ENCODE results near the gene SERHL2.
"Not testable (repeated sequence)": the region's sequence is repeated elsewhere in the genome, so short reads cannot be mapped to it uniquely, and the experiment has no call there.

SERHL2 gene

DNA sequence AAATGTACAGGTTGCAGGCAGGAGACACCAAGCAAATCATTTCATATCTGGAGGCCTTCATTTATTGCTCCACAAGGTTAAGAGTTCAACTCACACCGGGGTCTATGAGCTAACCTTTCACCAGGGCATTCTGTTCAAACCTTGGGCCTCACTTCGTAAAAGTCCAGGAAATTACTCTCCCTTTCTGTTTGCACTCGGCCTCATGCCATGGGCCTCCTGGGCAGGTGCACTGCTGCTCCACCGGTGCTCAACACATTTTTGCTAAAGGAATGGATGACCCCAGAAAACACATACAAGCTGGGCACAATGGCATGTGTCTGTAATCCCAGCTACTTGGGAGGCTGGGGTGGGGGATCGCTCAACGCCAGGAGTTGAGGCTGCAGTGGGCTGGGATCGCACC is 17.6 kb upstream of the SERHL2 start:
- no peak for DNase-seq (ENCODE audit: low read depth)

DNA sequence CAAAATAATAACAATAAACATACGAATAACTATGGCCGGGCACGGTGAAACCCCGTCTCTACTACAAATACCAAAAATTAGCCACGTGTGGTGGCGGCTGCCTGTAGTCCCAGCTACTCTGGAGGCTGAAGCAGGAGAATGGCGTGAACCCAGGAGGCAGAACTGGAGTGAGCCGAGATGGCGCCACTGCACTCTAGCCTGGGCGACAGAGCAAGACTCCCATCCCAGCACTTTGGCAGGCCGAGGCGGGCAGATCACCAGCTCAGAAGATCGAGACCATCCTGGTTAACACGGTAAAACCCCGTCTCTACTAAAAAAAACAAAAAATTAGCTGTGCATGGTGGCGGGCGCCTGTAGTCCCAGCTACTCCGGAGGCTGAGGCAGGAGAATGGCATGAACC is 17.1 kb upstream of the SERHL2 start:
- not testable (repeated sequence) for DNase-seq (ENCODE audit: low read depth)

DNA sequence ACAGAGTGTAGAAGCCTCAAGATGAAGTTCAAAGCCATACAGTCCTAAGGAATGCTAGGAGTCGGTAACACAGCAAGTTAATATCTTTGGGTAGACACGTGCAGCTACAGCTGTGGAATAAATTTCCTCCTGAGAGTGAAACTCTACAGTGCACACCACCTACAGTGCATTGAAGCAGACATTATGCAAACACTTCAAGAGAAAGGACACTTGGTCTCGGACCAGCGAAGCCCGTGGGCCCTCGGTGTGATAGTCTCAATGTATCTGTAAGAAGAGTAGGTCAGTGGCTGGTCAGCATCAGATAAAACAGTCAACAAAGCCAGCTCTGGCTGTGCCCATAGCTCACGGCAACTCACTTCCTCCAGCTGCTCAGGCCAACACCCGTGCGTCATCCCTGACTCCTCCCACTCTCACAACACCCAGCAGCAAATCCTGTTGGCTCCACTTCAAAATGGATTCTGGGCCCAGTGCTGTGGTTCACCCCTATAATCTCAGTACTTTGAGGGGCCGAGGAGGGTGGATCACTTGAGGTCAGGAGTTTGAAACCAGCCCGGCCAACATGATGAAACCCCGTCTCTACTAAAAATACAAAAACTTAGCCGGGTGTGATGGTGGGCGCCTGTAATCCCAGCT is 16.4 kb upstream of the SERHL2 start:
- peak; percentile 75 for DNase-seq (ENCODE audit: low read depth)

DNA sequence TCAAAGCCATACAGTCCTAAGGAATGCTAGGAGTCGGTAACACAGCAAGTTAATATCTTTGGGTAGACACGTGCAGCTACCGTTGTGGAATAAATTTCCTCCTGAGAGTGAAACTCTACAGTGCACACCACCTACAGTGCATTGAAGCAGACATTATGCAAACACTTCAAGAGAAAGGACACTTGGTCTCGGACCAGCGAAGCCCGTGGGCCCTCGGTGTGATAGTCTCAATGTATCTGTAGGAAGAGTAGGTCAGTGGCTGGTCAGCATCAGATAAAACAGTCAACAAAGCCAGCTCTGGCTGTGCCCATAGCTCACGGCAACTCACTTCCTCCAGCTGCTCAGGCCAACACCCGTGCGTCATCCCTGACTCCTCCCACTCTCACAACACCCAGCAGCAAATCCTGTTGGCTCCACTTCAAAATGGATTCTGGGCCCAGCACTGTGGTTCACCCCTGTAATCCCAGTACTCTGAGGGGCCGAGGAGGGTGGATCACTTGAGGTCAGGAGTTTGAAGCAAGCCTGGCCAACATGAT is 14.5 kb upstream of the SERHL2 start:
- peak; percentile 95 for DNase-seq (ENCODE audit: low read depth)

DNA sequence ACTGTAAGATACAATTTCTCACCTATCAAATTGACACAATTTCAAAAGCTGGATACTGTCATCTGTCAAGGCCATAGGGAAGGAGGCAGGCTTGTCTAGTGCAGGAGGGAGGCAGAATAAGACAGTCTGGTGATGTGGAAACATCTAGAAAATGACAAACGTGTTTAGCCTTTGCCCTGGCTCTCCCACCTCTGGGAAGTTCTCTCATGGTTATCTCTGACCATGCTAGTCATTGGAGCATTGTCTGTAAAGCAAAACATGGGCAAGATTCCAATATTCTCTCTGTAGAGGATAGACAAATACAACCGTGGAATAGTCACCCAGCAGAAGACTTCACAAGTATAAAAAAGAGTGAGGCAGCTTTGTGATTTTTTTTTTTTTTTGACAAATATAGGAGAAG is 9.1 kb upstream of the SERHL2 start:
- peak; percentile 99 for DNase-seq (ENCODE audit: low read depth)

DNA sequence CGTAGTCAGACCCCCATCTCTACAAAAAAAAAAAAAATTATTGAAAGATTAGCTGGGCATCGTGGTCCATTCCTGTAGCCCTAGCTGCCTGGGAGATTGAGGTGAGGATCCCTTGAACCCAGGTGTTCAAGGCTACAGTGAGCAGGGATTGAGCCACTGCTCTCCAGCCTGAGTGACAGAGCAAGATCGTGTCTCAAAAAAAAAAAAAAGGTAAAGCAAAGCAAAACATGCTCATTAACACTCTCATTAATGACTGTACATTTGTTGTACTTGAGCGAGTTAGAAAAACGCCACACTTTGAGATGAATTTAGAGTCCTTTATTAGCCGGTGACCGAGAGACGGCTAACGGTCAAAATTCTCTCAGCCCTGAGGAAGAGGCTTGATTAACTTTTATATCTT is 6.2 kb upstream of the SERHL2 start:
- no peak for DNase-seq (ENCODE audit: low read depth)

DNA sequence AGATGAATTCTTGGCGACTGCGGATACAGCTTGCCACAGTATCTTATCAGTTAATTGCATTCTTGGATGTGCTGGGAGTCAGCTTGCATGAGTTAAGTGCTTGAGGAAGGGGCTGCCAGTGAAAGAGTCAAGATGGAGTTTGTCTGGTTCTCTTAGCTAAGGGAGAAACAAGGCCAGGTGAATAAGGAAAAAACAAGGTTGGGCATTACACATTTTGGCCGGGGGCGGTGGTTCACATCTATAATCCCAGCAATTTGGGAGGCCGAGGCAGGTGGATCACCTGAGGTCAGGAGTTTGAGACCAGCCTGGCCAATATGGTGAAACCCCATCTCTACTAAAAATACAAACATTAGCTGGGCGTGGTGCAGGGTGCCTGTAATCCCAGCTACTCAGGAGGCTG is 5.6 kb upstream of the SERHL2 start:
- not testable (repeated sequence) for DNase-seq (ENCODE audit: low read depth)

DNA sequence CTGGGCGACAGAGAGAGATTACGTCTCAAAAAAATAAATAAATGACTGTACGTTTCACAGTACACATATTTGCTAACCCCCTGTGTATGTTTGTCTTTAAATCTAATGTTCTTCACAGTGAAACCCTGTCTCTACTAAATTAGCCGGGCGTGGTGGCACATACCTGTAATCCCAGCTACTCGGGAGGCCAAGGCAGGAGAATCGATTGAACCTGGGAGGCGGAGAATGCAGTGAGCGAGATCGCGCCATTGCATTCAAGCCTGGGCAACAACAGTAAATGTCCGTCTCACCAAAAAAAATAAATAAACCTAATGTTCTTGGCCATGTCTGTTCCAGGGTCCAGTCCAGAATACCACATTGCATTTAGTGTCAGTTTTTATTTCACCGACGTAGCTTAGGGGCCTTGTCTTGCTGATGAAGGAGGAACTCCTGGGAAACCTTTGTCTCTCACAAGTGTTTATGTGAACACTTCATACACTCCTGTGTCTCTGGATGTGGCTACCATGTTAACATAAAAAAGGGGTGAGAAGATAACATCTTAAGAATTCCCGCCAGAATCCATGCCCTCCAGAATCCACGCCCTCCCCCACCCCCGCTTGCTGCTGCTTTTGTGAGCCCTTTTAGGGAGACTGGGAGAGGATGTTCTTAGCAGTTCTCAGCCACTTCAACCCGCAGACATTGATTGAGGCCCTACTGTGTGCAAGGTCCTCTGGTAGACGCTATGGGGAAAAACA is 5.0 kb upstream of the SERHL2 start:
- no peak for DNase-seq (ENCODE audit: low read depth)

DNA sequence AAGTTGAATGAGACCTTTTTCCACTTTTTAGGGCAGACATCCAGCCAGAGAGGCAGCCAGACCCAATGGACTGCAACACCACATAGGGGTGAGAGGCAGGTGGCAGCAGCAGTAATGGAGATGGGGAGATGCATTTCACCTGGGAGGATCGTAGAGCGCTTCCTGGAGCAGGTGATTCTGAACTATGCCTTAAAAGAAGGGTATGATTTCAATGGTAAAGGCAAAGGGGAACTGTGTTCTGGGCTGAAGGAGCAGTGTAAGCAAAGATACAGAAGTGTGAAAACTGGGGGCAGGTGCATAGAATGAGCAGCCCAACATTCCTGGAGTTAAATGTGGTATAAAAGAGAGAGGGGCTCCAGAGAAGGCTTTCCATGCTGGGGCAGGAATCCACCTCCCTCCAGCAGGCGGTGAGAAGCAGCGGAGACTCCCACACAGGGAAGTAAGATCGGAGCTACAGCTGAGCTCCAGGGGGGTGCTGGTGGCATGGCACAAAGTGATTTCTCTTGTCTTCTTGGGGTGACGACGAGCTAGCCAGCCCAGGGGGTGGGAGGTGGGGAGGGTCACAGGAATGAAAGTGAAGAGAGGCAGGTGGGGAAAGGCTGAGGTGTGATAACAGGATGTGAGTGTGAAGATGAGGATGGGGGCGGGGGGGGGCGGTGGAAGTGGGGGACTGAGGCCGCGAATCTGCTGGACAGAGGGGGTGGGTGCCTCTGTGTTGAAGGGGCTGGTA is 4.3 kb upstream of the SERHL2 start:
- DNase-seq (ENCODE audit: low read depth), result no peak

DNA sequence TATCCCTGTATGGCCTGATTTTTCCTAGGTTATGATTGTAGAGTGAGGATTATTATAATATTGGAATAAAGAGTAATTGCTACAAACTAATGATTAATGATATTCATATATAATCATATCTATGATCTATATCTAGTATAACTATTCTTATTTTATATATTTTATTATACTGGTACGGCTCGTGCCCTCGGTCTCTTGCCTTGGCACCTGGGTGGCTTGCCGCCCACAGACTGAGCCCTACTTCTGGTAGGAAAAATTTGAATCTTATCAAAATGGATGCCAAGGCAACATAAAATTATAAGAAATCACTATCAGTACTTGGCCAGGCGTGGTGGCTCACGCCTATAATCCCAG is 1.5 kb upstream of the SERHL2 start:
- not testable (repeated sequence) for DNase-seq (ENCODE audit: low read depth)

DNA sequence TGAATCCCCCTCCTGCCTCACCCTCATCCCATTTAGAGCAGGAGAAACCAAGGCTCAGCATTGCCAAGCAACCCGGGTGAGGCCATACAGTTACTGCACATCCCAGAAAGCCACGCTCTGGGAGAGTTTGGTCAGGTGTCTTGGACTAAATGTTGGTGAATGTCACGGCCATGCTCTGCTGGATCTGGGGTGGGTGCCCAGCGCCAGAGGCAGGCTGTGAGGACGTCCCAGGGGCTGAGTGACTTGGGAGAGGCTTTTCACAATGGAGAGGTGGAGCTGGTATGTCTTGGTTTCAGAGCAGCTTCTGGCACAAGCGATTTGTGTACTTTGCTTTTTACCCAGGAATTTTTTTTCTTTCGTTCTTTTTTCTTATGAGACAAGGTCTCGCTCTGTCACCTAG is 6.6 kb downstream of the SERHL2 start:
- no peak for DNase-seq (ENCODE audit: low read depth)

DNA sequence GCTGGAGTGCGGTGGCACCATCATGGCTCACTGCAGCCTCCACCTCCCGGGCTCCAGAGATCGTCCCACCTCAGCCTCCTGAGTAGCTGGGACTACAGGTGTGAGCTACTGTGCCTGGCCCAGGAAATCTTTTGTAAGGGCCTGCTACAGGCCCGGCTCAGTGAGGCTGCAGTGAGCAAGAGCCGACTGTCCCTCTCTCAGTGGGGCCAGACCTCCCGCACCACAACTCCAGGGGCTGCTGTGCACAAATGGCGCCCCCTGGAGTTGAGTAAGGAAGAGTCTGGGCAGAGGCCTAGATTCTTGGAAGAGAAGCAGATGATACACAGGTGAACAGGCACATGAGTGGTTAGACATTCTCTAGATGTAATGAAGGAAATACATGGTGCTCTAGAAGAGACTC is 7.0 kb downstream of the SERHL2 start:
- DNase-seq (ENCODE audit: low read depth), result no peak

DNA sequence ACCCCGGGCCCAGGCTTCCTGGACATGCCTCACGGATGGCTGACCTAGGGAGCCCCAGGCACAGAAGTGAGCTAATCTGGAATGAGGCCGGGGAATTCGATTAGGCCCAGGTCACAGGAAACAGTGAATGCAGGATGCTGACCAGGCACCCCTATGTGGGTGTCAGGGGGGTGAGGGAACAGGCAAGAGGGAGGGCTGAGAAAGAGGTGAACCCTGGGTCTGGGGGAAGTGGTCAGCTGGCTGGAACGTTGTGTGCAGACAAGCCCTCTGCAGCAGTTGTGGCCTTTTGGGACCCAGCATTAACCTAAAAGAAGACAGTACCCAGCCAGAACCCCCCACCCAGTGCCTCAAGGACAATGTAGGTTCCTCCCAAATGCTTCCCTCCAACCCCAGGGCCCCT is 8.1 kb downstream of the SERHL2 start:
- DNase-seq (ENCODE audit: low read depth), result no peak

DNA sequence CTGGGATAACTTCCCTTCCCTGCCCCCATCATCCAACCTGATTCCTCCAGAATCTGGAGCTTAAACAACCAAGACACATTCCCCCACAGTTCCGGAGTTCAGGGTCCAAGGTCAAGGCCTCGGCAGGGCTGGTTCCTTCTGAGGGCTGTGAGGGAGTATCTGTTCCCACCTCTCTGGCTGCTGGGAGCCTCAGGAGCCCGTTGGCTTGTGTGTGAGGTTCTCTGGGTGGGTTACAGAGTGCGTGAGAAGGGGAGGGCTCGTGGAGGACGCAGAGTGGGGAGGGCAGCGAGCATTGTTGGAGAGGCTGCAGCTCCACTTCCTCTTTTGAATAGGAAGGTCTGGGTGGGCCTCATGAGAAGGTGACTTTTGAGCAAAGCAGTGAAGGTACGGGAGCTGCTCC is 8.5 kb downstream of the SERHL2 start:
- peak; percentile 31 for DNase-seq (ENCODE audit: low read depth)

DNA sequence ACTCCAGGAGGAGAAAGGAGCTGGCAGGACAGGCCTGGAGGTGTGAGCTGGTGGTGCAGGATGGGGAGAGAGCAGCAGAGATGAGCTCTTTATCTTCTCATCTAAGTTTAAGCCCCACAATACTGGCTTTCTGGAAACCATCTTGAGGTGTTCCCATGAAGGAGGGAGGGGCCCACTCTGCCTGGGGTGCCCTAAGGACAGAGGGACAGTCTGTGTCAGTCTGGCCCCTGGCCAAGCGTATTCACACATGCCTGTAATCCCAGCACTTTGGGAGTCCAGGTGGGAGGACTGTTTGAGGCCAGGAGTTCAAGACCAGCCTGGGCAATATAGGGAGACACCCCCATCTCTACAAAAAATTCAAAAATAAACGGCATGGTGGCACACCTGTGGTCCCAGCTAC is 8.9 kb downstream of the SERHL2 start:
- no peak for DNase-seq (ENCODE audit: low read depth)

DNA sequence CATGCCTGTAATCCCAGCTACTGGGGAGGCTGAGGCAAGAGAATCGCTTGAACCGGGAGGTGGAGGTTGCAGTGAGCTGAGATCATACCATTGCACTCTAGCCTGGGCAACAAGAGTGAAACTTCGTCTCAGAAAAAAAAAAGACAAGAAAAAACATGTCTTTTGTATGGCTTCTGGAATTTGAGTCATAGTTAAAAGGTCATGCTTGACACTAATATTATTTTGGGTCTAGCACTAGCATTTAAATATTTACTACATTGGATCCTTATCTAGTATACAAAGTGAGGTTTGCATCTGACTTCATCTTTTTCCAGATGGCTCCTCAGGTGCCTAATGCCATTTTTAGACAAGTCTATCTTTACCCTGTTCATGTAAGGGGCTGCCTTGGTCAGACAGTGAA is 10.2 kb downstream of the SERHL2 start:
- not testable (repeated sequence) for DNase-seq (ENCODE audit: low read depth)

DNA sequence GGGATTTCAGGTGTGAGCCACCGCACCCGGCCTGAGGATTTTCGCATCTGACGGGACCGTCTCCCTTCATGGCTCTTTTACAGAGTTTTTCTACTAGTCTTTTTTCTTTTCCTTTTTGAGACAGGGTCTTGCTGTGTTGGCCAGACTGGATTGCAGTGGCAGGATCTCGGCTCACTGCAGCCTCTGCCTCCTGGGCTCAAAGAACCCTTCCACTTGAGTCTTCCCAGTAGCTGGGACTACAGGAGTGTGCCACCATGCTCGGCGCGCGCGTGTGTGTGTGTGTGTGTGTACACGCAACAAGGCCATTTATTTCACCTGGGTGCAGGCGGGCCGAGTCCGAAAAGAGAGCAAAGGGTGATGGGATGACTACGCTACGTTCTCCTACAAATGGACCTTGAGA is 10.9 kb downstream of the SERHL2 start:
- no peak for DNase-seq (ENCODE audit: low read depth)

DNA sequence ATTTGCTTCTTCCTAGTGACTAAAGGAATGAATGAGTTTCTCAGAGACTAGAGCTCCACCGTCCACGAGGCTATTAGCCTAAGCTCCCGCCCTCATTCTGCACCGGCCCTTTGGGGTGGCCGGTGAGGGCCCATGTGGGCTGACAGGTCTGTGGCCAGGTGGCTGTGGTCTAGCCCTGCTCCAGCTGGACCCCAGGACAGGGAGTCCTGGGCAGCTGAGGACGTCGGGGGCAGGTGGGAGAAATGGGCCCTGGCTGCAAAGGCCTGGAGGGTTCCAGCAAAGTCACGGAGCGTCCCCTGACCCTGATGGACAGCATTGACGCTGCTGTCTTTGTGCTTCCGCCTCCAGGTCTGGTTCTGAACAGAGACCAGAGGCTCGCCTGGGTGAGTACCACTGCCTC is 12.2 kb downstream of the SERHL2 start:
- no peak for DNase-seq (ENCODE audit: low read depth)

DNA sequence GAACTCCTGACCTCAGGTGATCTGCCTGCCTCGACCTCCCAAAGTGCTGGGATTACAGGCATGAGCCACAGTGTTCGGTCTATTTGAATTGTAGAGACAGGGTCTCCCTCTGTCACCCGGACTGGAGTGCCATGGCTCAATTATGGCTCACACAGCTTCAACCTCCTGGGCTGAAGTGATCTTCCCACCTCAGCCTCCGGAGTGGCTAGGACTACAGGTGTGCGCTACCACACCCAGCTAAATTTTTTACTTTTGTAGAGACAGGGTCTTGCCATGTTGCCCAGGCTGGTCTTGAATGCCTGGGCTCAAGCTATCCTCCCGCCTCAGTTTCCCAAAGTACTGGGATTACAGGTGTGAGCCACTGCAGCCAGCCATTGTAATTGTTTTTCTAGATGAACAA is 14.2 kb downstream of the SERHL2 start:
- not testable (repeated sequence) for DNase-seq (ENCODE audit: low read depth)

DNA sequence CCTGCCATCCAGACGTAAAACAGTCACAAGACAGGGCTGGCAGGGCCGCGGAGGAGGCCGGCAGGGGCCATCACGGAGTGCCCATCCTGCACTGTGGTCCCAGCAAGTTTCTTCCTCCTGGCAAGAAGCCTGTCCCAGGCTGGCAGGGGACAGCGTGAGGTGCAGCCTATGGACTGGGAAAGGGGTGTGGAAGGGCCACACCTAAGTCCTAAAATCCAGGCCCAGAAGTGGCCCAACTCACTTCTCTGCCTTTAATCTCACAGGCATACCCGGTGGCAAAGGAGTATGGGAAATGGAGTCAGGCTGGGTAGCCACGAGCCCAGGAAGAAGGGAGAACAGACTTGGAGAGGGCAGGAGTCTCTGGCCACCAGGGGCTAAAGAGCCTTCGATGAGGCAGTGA is 16.8 kb downstream of the SERHL2 start:
- not testable (repeated sequence) for DNase-seq (ENCODE audit: low read depth)

DNA sequence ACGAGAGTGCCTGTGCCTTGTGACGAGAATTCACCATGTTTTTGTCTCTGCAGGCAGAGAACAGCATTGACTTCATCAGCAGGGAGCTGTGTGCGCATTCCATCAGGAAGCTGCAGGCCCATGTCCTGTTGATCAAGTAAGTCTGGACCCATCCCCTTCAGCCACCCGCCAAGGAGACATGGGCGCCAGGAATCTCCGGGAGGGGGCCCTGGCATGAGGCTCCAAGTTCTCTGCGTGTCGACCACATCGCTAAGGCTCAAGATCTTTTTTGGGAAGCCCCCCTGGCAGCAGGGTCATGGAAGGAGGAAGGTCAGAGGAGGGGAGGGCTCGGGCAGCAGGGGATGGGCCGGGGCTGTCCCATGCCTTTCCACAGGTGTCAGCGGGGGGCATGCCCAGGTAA is 17.3 kb downstream of the SERHL2 start:
- not testable (repeated sequence) for DNase-seq (ENCODE audit: low read depth)

DNA sequence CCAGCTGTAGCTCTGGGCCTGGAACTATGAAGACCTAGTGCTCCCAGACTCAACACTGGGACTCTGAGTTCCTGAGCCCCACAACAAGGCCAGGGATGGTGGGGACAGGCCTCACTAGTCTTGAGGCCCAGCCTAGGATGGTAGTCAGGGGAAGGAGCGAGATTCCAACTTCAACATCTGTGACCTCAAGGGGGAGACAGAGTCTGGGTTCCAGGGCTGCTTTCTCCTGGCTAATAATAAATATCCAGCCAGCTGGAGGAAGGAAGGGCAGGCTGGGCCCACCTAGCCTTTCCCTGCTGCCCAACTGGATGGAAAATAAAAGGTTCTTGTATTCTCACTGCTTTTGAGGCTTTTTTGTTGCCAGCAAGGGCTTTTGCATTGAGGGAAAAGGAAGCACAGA is 20.3 kb downstream of the SERHL2 start:
- not testable (repeated sequence) for DNase-seq (ENCODE audit: low read depth)

DNA sequence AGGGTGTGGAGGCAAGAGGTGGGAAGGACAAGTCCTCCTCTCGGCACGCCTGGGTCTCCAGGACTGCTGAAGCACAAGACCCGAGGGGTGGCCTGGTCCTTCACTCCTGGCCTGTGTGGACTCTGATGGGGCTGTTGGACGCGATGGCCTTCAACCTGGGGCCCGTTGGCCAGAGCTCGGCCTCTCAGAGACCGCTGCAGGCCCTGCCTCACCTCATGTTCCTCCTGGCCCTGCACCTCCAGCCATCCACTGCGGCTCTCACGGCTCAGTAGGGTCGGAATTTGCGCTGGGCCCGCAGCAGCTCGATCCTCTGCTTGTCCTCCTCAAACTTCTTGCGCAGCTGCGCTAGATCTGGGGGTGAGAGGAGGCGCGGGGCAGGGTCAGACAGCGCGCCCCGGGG is 20.7 kb downstream of the SERHL2 start:
- DNase-seq (ENCODE audit: low read depth), result not testable (repeated sequence)
